Hematopoietic multipotent progenitor cell treated with erythropoietin and hydrocortisone succinate and interleukin-3 and kit ligand, for 17 days (in vitro differentiated cells): ENCODE data around the gene TMEM144.

Experiments
- DNase-seq: peaks from one replicate; pipeline ENCODE4 v3.0.0-alpha.2; 2015; ENCODE audit warnings: low spot score

Gene TMEM144

GRCh38 chr4:158300012-158300411, 89.7 kb downstream of the TMEM144 start:
- no peak for DNase-seq

- DNase-seq = no peak
Measured at GRCh38 chr4:158302076-158302866, 92.0 kb downstream of the TMEM144 start.

- no peak for DNase-seq
Measured at GRCh38 chr4:158304694-158305093, 94.4 kb downstream of the TMEM144 start.
